HG03565 (cell line): ENCODE measurements around the gene MATCAP1.

ENCODE experiments used
- ATAC-seq: cut with Tn5 transposase; IDR thresholded peaks from one replicate; pipeline ENCODE4 v1.9.1; 2021; ENCODE audit warnings: mild to moderate bottlenecking, moderate library complexity; ENCODE audit not compliant: unreplicated experiment

Gene MATCAP1

DNA sequence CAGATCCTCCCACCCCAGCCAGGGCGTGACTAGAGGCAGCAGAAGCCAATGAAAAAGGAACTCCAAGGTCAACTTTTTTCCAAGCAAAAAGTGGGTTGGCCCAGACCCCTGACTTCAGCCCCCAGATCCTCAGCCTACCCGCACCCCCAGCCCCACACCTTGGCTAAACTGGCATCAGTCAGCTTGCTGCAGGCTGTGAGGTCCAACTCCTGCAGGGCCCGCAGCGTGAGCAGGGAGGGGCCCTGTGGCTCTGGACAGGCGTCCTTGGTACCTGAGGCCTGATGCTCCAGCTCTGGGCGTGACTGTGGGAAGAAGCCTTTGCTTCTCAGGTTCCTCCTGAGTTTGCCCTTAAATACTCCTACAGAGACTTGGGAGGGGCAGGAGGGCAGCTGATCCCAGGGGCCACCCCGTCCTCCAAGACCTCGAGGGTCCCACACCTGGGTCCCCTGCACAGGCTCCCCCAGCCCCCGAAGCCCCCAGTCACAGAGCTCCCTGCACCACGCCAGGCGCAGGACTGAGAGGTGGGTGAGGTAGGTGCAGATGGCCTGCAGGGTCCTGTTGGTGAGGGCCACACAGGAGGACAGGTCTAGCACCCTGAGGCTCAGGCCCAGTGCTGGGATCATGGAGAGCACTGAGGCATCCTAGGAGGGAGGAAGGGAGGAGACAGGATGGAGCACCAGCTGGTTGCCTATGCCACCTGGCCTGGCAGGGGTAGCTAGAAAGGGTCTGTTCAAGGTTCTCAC is 24.6 kb upstream of the MATCAP1 start:
- ATAC-seq, result no peak

GRCh38 chr16:67207249-67208091 is 23.7 kb upstream of the MATCAP1 start:
- ATAC-seq, result no peak

DNA sequence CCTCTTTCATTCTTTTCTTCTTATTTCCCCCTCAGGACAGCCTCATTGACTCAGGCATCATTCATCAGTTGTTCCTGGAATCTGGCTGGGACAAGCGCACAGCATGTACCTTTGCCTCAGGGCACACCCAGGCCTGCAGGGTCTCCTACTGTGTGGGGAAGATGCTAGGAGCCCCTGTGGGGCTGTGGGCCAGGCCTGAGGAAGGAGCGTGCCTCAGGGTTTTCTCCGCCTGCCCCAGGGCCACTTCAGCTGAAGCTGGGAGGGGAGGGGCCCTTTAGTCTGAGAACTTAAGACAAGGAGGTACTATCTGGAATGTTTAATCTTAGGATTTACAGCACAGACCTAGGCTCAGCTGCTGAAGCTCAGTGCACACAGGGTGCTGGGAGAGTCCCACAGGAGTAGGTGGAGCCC is 23.1 kb upstream of the MATCAP1 start:
- ATAC-seq, result no peak

GRCh38 chr16:67206129-67206837 is 22.5 kb upstream of the MATCAP1 start:
- ATAC-seq, result no peak

- ATAC-seq, result no peak
Measured at GRCh38 chr16:67204076-67204475, 20.3 kb upstream of the MATCAP1 start.

DNA sequence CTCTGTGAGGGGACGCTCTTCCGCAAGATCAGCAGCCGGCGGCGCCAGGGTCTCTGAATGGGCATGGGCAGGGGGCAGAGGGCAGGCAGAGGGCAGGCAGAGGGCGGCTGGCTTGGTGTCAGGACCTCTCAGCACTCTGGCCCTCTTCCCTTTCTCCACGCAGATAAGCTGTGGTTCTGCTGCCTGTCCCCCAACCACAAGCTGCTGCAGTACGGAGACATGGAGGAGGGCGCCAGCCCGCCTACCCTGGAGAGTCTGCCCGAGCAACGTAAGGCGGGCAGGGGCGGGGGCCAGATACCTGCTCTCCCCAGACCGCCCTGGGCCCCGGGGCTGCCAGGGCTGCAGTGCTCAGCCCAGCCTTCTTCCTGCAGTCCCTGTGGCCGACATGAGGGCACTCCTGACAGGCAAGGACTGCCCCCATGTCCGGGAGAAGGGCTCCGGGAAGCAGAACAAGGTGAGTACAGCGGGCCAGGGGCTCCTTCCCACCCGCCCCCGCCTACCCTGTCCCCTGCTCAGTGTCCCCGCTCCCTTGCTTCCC is 19.3 kb upstream of the MATCAP1 start:
- no peak for ATAC-seq

GRCh38 chr16:67202426-67202825 is 18.7 kb upstream of the MATCAP1 start:
- ATAC-seq, result no peak

GRCh38 chr16:67201411-67202345 is 17.9 kb upstream of the MATCAP1 start:
- no peak for ATAC-seq

DNA sequence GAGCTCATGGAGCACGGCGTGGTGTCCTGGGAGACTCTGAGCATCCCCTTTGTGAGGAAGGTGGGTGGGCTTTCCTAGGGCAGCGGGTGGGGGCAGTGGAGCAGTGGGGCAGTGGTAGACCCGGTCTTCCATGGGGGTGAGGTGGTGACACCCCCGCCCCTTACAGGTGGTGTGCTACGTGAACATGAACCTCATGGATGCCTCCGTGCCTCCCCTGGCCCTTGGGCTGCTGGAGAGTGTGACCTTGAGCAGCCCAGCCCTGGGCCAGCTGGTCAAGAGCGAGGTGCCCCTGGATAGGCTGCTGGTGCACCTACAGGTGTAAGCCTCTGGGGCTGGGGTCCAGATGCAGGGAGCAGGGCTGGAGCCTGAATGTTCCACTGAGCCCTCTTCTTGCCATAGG is 16.7 kb upstream of the MATCAP1 start:
- no peak for ATAC-seq

- ATAC-seq, result no peak
Measured at GRCh38 chr16:67199808-67200198, 16.0 kb upstream of the MATCAP1 start.

DNA sequence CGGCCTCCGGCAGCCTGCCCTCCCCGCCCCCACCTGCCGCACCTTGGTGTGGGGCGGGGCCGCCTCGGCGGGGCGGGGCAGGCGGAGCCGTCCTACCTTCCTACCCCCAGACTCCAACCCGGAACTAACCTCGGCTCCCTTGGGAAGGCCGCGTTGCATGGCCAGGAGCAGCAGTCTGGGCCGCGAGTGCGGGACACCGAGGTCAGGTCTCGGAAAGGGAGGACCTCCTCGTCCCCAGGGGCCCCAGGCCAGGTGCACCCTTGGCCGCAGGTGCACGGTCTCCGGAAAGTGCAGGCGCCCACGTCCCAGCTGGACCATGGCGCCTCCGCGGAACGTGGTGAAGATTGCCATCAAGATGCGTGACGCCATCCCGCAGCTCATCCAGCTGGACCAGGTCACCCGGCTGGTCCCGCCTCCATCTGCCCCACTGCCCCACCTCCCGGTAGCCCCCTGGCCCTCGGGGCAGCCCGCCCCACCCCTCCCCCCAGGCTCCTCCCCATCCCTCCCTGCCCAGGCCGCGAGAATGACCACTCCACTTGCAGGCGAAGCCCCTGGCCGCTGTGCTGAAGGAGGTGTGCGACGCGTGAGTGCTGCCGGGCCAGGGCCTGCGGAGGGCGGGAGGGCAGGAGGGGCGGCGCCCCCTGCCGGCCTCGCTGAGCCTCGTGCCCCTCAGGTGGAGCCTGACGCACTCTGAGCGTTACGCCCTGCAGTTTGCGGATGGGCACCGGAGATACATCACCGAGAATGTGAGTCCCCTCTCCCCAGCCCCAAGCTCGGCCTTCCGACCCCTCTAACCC is 15.4 kb upstream of the MATCAP1 start, which contains the start of gene ELMO3:
Gene ELMO3 (plus strand): TSS at position 121 of the 797 bp plus-strand sequence. CDS start 196 bp downstream, at position 317.
- ATAC-seq, result no peak

DNA sequence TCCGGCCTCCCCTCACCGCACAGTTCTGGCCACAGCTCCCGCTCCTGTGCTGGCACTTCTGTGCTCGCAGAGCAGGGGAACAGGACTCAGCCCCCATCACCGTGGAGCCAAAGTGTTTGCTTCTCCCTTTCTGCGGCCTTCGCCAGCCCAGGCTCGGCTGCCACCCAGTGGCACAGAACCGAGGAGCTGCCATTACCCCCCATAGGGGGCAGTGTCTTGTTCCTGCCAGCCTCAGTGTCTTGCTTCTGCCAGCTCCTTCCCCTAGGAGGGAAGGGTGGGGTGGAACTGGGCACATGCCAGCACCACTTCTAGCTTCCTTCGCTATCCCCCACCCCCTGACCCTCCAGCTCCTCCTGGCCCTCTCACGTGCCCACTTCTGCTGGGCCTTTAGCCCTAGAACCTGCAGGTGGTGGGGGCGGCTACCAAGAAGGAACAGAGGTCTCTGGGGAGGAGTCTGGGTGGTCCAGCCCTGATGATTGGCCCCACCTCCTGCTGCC is 14.5 kb upstream of the MATCAP1 start:
- no peak for ATAC-seq

- ATAC-seq, result no peak
Measured at GRCh38 chr16:67197704-67198103, 13.9 kb upstream of the MATCAP1 start.

GRCh38 chr16:67196881-67197280 is 13.1 kb upstream of the MATCAP1 start:
- ATAC-seq, result no peak

DNA sequence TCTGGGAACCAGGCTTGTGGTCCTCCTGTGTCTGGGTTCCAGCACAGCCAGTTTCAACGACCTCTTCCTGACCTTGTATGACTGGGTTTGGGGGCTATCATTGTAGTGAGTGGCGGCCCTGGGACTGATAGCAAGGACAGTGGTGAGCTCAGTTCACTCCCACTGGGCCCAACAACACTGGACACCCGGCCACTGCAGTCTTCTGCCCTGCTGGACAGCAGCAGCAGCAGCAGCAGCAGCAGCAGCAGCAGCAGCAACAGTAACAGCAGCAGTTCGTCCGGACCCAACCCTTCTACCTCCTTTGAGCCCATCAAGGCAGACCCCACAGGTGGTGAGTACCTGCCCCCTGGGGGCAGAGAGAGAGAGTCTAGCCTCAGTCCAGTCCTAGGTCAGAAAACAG is 11.9 kb upstream of the MATCAP1 start:
- ATAC-seq, result no peak

GRCh38 chr16:67194260-67194659 is 10.5 kb upstream of the MATCAP1 start:
- ATAC-seq, result no peak

GRCh38 chr16:67193536-67193935 is 9.8 kb upstream of the MATCAP1 start:
- no peak for ATAC-seq

GRCh38 chr16:67192781-67193361 is 9.1 kb upstream of the MATCAP1 start:
- ATAC-seq, result no peak
